HepG2 (cell line): Measurements from ENCODE around the gene LYST. TPM values are rescaled to one million over a fixed set of nuclear protein-coding genes. Genes with fewer than 3 reads are reported as not detected.

Source experiments
- CCDC6 ChIP-seq: sonication (generic); formaldehyde crosslinking; IDR thresholded peaks from 2 replicates; pipeline ENCODE4 v1.8.1; 2022; ENCODE audit warnings: mild to moderate bottlenecking, missing genetic modification reagents, moderate library complexity
- CSRNP1 ChIP-seq: sonication (generic); formaldehyde crosslinking; IDR thresholded peaks from 2 replicates; pipeline ENCODE4 v1.8.1; 2023; ENCODE audit warnings: mild to moderate bottlenecking, missing genetic modification reagents
- IKZF4 ChIP-seq: sonication (generic); formaldehyde crosslinking; IDR thresholded peaks from 2 replicates; pipeline ENCODE4 v1.5.1; 2020; ENCODE audit warnings: borderline replicate concordance, mild to moderate bottlenecking, low read depth, missing genetic modification reagents; ENCODE audit errors: not compliant biosample characterization
- MIXL1 ChIP-seq: IDR thresholded peaks from 2 replicates; pipeline ENCODE4 v1.6.1; 2016
- POGZ ChIP-seq: sonication (generic); formaldehyde crosslinking; IDR thresholded peaks from 2 replicates; pipeline ENCODE4 v1.4.0; 2020; ENCODE audit warnings: mild to moderate bottlenecking, missing genetic modification reagents
- STAG1 ChIP-seq: sonication (generic); formaldehyde crosslinking; IDR thresholded peaks from 2 replicates; pipeline ENCODE4 v1.4.0; 2020; ENCODE audit warnings: missing genetic modification reagents
- TFDP1 ChIP-seq: IDR thresholded peaks from 2 replicates; pipeline ENCODE4 v1.6.1; 2016; ENCODE audit warnings: missing compliant biosample characterization, missing genetic modification reagents, borderline replicate concordance
- TOE1 ChIP-seq: sonication (generic); formaldehyde crosslinking; IDR thresholded peaks from 2 replicates; pipeline ENCODE4 v1.4.0; 2020; ENCODE audit warnings: mild to moderate bottlenecking, missing genetic modification reagents
- TOPORS ChIP-seq: sonication (generic); formaldehyde crosslinking; IDR thresholded peaks from 2 replicates; pipeline ENCODE4 v1.8.0; 2023; ENCODE audit warnings: mild to moderate bottlenecking, missing genetic modification reagents
- ZBTB7B ChIP-seq: sonication (generic); formaldehyde crosslinking; IDR thresholded peaks from 2 replicates; pipeline ENCODE4 v1.4.0; 2020; ENCODE audit warnings: missing genetic modification reagents
- ZMYM2 ChIP-seq: sonication (generic); formaldehyde crosslinking; IDR thresholded peaks from 2 replicates; pipeline ENCODE4 v1.8.0; 2022; ENCODE audit warnings: mild to moderate bottlenecking, missing genetic modification reagents
- ZNF136 ChIP-seq: sonication (generic); formaldehyde crosslinking; IDR thresholded peaks from 2 replicates; pipeline ENCODE4 v1.8.1; 2022; ENCODE audit warnings: low read depth, mild to moderate bottlenecking, moderate library complexity, missing genetic modification reagents
- ZNF30 ChIP-seq: sonication (generic); formaldehyde crosslinking; IDR thresholded peaks from 2 replicates; pipeline ENCODE4 v1.5.0; 2020; ENCODE audit warnings: mild to moderate bottlenecking, missing genetic modification reagents
- ZNF691 ChIP-seq: sonication (generic); formaldehyde crosslinking; IDR thresholded peaks from 2 replicates; pipeline ENCODE4 v1.4.0; 2020; ENCODE audit warnings: missing genetic modification reagents, low read depth, mild to moderate bottlenecking, borderline replicate concordance
- ZNF720 ChIP-seq: sonication (generic); formaldehyde crosslinking; IDR thresholded peaks from 2 replicates; pipeline ENCODE4 v1.4.0; 2020; ENCODE audit warnings: missing genetic modification reagents
- ZNF879 ChIP-seq: sonication (generic); formaldehyde crosslinking; IDR thresholded peaks from 2 replicates; pipeline ENCODE4 v1.8.1; 2023; ENCODE audit warnings: missing genetic modification reagents
- polyA plus RNA-seq, 8 experiments: library from polyadenylated mRNA; depleted of rRNA in 3 of 8; stranded (reverse) in 7 of 8; unstranded in 1 of 8; fragments of >200 nt; fragmentation: Illumina TruSeq in 4 of 8; extraction: Trizol in 4 of 8; gene quantifications; 2 replicates each; pipeline versions ENCODE4 v1.2.1 to v1.2.3, GENCODE V29; 2011 to 2016; ENCODE audit warnings: low read depth in 4 of 8, missing spikeins in 1 of 8, mixed read lengths in 1 of 8; ENCODE audit not compliant: insufficient read depth in 1 of 8
- total RNA-seq, 5 experiments: library from RNA; depleted of rRNA; stranded (reverse); fragments of >200 nt; fragmentation: Illumina TruSeq; extraction: Trizol; gene quantifications; 2 replicates each; pipeline ENCODE4 v1.2.3, GENCODE V29; 2016; ENCODE audit warnings: low read depth in 1 of 5
- TF ChIP-seq, protein P1 (sequence below): sonication (generic); formaldehyde crosslinking; IDR thresholded peaks from 2 replicates; pipeline ENCODE4 v1.4.0; 2020; ENCODE audit warnings: mild to moderate bottlenecking, missing genetic modification reagents

LYST gene
- total and polyA plus RNA-seq, 2 of the 13 experiments (the other 11 are each of a cell fraction or from before 2014, with no cell fraction given) = 0.91 to 2.5 TPM

DNA sequence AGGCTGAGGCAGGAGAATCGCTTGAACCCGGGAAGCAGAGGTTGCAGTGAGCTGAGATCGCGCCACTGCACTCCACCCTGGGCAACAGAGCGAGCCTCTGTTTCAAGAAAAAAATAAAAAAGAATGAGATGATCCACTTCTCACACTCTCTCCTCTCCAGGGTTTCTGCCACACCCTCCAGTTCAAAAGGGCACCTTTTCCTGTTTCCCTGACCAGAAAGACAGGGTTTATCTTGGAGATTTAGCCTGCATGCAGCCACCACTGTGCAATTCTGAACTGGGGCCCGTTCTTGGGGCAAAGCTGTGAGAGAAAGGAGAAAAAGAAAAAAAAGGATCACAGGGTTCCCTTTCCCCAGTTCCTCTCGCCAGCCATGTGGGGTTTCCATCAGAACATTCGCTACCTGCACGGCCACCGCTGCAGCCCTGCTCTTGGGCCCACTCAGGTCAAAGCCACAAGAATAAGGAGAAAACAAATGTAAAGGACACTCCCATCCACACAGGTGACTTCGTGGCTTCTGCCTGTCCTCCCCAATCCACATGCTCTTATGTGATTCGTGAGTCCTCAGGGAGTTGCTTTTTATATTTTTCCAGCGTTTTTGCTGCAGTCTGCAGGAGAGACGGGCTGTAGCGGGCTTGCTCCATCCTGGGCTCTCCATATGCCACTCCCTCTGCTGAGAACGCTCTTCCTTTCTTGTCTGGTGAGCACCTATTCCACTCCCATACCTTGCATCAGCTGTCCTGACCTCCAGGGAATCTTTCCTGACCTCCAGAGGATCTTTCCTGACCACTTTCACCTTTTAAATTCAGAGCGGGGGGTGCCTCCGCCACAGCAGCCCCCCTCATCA is 243.5 kb downstream of the LYST start (continued):
- TF ChIP-seq ZNF879 (CRISPR knock-in tag) (no peak), ZNF720 (CRISPR knock-in tag) (no peak), ZNF691 (CRISPR knock-in tag) (no peak), ZMYM2 (CRISPR knock-in tag) (0 out of 2 replicates have a peak, but pooled peaks have one; percentile 37), ZNF30 (CRISPR knock-in tag) (no peak), TFDP1 (CRISPR knock-in tag) (no peak), IKZF4 (no peak), CSRNP1 (CRISPR knock-in tag) (no peak), TOPORS (no peak), ZNF136 (CRISPR knock-in tag) (no peak), MIXL1 (CRISPR knock-in tag) (no peak), TOE1 (CRISPR knock-in tag) (no peak), CCDC6 (CRISPR knock-in tag) (no peak), POGZ (CRISPR knock-in tag) (no peak), ZBTB7B (CRISPR knock-in tag) (no peak), STAG1 (CRISPR knock-in tag) (no peak)
- TF ChIP-seq, protein P1, sequence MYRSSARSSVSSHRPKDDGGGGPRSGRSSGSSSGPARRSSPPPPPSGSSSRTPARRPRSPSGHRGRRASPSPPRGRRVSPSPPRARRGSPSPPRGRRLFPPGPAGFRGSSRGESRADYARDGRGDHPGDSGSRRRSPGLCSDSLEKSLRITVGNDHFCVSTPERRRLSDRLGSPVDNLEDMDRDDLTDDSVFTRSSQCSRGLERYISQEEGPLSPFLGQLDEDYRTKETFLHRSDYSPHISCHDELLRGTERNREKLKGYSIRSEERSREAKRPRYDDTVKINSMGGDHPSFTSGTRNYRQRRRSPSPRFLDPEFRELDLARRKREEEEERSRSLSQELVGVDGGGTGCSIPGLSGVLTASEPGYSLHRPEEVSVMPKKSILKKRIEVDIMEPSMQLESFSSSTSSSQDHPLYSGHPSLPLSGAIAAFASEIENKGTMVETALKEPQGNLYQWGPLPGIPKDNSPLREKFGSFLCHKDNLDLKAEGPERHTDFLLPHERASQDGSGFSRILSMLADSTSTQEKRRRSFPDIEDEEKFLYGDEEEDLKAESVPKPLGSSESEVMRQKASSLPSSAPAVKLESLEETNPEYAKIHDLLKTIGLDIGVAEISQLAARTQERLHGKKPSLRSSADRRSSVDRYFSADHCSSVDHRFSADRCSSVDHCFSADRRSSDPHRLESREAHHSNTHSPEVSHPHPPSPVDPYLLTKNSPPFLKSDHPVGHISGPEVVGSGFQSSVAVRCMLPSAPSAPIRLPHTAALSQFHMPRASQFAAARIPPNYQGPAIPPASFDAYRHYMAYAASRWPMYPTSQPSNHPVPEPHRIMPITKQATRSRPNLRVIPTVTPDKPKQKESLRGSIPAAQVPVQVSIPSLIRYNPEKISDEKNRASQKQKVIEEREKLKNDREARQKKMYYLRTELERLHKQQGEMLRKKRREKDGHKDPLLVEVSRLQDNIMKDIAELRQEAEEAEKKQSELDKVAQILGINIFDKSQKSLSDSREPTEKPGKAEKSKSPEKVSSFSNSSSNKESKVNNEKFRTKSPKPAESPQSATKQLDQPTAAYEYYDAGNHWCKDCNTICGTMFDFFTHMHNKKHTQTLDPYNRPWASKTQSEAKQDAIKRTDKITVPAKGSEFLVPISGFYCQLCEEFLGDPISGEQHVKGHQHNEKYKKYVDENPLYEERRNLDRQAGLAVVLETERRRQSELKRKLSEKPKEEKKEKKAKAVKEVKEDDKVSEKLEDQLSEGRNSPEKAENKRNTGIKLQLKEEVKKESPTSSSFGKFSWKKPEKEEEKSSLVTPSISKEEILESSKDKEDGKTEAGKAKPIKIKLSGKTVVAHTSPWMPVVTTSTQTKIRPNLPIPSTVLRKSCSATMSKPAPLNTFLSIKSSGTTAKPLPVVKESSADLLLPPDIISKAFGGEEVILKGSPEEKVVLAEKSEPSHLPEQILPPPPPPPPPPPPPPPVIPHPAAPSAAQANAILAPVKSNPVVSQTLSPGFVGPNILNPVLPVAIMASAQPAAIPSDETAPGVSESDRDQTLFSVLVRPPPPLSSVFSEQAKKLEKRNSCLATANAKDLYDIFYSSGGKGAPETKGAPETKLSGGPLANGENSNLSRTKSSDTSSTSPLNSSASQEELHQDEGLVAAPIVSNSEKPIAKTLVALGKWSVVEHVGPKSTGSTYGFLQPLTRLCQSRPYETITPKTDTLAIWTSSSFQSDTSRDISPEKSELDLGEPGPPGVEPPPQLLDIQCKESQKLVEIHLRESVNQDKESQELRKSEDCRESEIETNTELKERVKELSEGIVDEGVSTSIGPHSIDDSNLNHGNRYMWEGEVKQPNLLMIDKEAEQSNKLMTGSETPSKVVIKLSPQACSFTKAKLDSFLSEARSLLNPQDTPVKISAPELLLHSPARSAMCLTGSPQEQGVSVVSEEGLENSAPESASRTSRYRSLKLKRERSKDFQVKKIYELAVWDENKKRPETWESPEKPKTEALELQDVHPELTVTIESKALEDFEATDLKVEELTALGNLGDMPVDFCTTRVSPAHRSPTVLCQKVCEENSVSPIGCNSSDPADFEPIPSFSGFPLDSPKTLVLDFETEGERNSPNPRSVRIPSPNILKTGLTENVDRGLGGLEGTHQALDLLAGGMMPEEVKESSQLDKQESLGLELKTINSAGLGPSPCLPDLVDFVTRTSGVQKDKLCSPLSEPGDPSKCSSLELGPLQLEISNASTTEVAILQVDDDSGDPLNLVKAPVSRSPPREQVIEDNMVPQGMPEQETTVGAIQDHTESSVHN (CRISPR knock-in tag) = no peak
